OCI-LY7 (cell line): ENCODE data around the gene CHD9. TPM values are rescaled to one million over a fixed set of nuclear protein-coding genes. Genes with fewer than 3 reads are reported as not detected.

Experiments
- BruUV-seq: library from RNA; stranded (reverse); fragments of 400-500 nt; replicated peaks from 2 replicates; lab custom pipeline; 2021; lab: Mats Ljungman, UMichigan
- CTCF ChIA-PET: fragments of 300-600 bp; sonication (Branson Sonifier 250); formaldehyde crosslinking; loops from one replicate; lab custom pipeline; 2022; ENCODE audit warnings: antibody characterized with exemption; ENCODE audit not compliant: unreplicated experiment; lab: Charles Lee
- POLR2A ChIA-PET: fragments of 300-600 bp; sonication (Branson Sonifier 250); formaldehyde crosslinking; loops from one replicate; lab custom pipeline; 2022; ENCODE audit warnings: antibody characterized with exemption; lab: Charles Lee
- DNase-seq: peaks from one replicate; pipeline ENCODE4 v3.0.0-alpha.2; 2015; ENCODE audit warnings: low spot score
- H2AFZ ChIP-seq: fragments of 200-600 bp; sonication (generic), shearing (Covaris generic); 2 replicates; pipeline ENCODE4 v1.6.1; 2014; ENCODE audit warnings: mild to moderate bottlenecking, antibody characterized with exemption, low read length, moderate library complexity
- H3K27ac ChIP-seq: fragments of 200-600 bp; sonication (generic); 2 replicates; pipeline ENCODE4 v1.5.1; 2014; ENCODE audit warnings: mixed run types, low read depth, mild to moderate bottlenecking, moderate library complexity, low read length, inconsistent platforms; ENCODE audit not compliant: poor library complexity, severe bottlenecking
- H3K36me3 ChIP-seq: fragments of 200-600 bp; sonication (generic); 2 replicates; pipeline ENCODE4 v1.6.1; 2014; ENCODE audit warnings: mild to moderate bottlenecking, antibody characterized with exemption, low read length, moderate library complexity, mixed read lengths; ENCODE audit not compliant: insufficient read depth
- H3K4me1 ChIP-seq: fragments of 200-600 bp; sonication (generic); 2 replicates; pipeline ENCODE4 v1.5.1; 2014; ENCODE audit warnings: mild to moderate bottlenecking, low read length; ENCODE audit not compliant: insufficient read depth, poor library complexity, severe bottlenecking
- H3K4me2 ChIP-seq: fragments of 200-600 bp; sonication (generic); 2 replicates; pipeline ENCODE4 v1.6.1; 2014; ENCODE audit warnings: mild to moderate bottlenecking, low read length
- H3K4me3 ChIP-seq: fragments of 200-600 bp; sonication (generic); 2 replicates; pipeline ENCODE4 v1.5.1; 2014; ENCODE audit warnings: mild to moderate bottlenecking, low read depth, low read length; ENCODE audit not compliant: poor library complexity, severe bottlenecking
- H3K79me2 ChIP-seq: fragments of 200-600 bp; sonication (generic); 2 replicates; pipeline ENCODE4 v1.6.1; 2016; ENCODE audit warnings: low read depth, mild to moderate bottlenecking, low read length, moderate library complexity, mixed read lengths; ENCODE audit not compliant: insufficient read depth
- H3K9me2 ChIP-seq: fragments of 200-600 bp; sonication (generic); 2 replicates; pipeline ENCODE4 v1.6.1; 2016; ENCODE audit warnings: mild to moderate bottlenecking, low read length, mixed read lengths; ENCODE audit not compliant: insufficient read depth
- H3K9me3 ChIP-seq: fragments of 200-600 bp; sonication (generic); 2 replicates; pipeline ENCODE4 v1.6.1; 2014; ENCODE audit warnings: mild to moderate bottlenecking, mixed run types, low read length, mixed read lengths
- H4K20me1 ChIP-seq: fragments of 200-600 bp; sonication (generic); 2 replicates; pipeline ENCODE4 v1.6.1; 2014; ENCODE audit warnings: mild to moderate bottlenecking, antibody characterized with exemption, low read length, moderate library complexity, mixed read lengths; ENCODE audit not compliant: insufficient read depth
- EZH2phosphoT487 ChIP-seq: fragments of 200-600 bp; sonication (generic); IDR thresholded peaks from 2 replicates; pipeline ENCODE4 v1.6.1; 2018; ENCODE audit warnings: low read depth, borderline replicate concordance, mild to moderate bottlenecking, mixed run types, antibody characterized with exemption, low read length, moderate library complexity, mixed read lengths
- intact Hi-C: fragments of 100-400 bp; cut with micrococcal nuclease; formaldehyde crosslinking; loops from one replicate; pipeline ENCODE4 v1.10.0; 2022; ENCODE audit not compliant: unreplicated experiment
- total RNA-seq, 2 experiments: library from RNA; depleted of rRNA in 1 of 2; stranded (reverse); fragments of >200 nt in 1 of 2; shearing (Covaris generic) in 1 of 2; gene quantifications; 2 replicates each; pipeline ENCODE4 v1.2.3, GENCODE V29; 2014 to 2022
- TF ChIP-seq, protein P1 (sequence below): fragments of 200-600 bp; sonication (generic); conservative IDR thresholded peaks from 2 replicates; pipeline ENCODE4 v1.5.1; 2014; ENCODE audit warnings: mild to moderate bottlenecking, antibody characterized with exemption, low read length, moderate library complexity, mixed read lengths

The CHD9 gene
- total RNA-seq, 2 experiments from 2014 or later, result 52.6 to 85.9 TPM

DNA sequence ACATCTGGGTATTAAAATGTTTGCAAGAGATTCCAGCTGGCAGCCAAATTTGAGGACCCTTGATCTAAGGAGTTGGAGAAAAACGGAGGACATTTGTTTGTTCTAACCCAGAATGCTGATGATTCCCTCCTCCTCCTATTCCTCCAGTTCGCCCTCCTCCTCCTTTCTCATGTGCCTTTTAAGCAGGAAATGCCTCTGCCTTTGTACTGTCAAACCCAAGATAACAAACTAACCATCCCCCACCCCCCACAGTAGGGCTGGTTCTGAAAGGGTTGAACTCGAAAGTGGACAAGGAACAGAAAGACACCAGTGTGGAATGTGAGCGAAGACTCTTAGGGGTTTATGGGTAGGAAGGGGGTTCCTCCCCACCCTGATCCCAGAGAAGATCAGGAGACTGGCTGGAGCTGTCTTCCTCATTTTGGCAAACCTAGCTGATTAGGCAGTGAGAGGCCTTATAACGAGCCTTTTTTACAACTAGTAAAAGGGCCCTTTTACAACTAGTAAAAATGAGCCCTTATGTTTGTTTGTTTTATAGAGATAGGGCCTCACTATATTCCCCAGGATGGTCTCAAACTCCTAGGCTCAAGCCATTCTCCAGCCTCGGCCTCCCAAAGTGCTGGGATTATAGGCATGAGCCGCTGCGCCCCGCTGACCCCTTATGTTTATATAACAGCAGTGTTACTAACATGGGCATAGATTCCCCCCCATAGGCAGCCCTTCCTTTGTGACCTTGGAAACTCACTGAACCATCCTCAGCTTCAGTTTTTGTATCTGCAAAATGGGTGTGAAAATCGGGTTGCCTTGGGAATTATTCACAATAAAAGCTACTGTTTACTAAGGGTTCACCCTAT, 975 bp downstream of the CHD9 start:
- Histone ChIP-seq H3K27ac (peak overlapping the region; percentile 92), H3K79me2 (peaks cover 56% of the 10 kb centered on the region), H4K20me1 (no peaks in the 10 kb centered on the region), H3K4me3 (peak overlapping the region; percentile 77), H3K4me2 (peak overlapping the region; percentile 89), H3K9me2 (no peaks in the 10 kb centered on the region), H3K36me3 (no peaks in the 10 kb centered on the region), H2AFZ (peak overlapping the region; percentile 88; the same call in 1 of the 2 replicates), H3K4me1 (peaks cover 55% of the 10 kb centered on the region), H3K9me3 (no peaks in the 10 kb centered on the region)
- TF ChIP-seq, protein P1, sequence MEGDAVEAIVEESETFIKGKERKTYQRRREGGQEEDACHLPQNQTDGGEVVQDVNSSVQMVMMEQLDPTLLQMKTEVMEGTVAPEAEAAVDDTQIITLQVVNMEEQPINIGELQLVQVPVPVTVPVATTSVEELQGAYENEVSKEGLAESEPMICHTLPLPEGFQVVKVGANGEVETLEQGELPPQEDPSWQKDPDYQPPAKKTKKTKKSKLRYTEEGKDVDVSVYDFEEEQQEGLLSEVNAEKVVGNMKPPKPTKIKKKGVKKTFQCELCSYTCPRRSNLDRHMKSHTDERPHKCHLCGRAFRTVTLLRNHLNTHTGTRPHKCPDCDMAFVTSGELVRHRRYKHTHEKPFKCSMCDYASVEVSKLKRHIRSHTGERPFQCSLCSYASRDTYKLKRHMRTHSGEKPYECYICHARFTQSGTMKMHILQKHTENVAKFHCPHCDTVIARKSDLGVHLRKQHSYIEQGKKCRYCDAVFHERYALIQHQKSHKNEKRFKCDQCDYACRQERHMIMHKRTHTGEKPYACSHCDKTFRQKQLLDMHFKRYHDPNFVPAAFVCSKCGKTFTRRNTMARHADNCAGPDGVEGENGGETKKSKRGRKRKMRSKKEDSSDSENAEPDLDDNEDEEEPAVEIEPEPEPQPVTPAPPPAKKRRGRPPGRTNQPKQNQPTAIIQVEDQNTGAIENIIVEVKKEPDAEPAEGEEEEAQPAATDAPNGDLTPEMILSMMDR, result no peak
- no peak for TF ChIP-seq EZH2phosphoT487
- CTCF ChIA-PET, result interaction anchor here (0.6 to 1.3 kb wide), 5 partner anchors 10 to 152 kb away, joined by 3 to 4 read pairs (median 3); no protein-coding TSS in a partner anchor
- POLR2A ChIA-PET, result interaction anchor here (0.5 to 6.0 kb wide), 18 partner anchors 9 to 1888 kb away, joined by 3 to 77 read pairs (median 4); partner anchors contain the start of gene AKTIP
- DNase-seq, result peak; percentile 64
- TSS peak; percentile 54 for BruUV-seq
- intact Hi-C loops, result loop anchor here (1.0 to 5.0 kb wide), 5 partner anchors 75 to 447 kb away; partner anchors contain the start of gene AKTIP

DNA sequence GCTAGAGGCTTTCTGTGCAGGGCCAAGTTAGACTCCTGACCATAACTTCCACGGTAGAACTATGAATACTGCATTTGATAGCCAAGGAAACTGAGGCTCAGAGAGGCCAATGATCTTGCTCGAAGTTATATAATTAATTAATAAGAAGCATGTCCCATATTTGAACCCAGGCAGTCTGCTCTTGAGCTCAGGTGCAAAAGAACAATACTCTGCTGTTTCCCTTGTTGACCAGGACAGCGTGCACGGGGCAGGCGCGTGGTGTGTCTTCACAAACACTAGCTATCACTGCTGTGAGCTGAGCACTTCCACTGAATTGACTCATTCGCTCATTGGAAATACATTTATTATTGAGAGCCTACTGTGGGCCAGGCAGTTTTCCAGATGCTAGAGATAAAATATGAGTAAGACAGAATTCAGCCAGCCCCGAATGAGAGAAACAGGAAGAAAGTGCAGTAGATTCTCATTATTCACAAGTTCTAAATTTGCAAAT, 1.6 kb downstream of the CHD9 start:
- no TSS peak for BruUV-seq
- H3K9me3 ChIP-seq, result no peaks in the 10 kb centered on the region
- POLR2A ChIA-PET, result interaction anchor here (0.7 to 6.0 kb wide), 16 partner anchors 8 to 1888 kb away, joined by 3 to 77 read pairs (median 4); partner anchors contain the start of gene AKTIP
- H3K79me2 ChIP-seq, result peaks cover 61% of the 10 kb centered on the region
- CTCF ChIA-PET, result interaction anchor here (1.0 to 1.3 kb wide), 3 partner anchors 10 to 74 kb away, joined by 3 to 4 read pairs (median 3); no protein-coding TSS in a partner anchor
- no peaks in the 10 kb centered on the region for H4K20me1 ChIP-seq
- no peaks in the 10 kb centered on the region for H3K36me3 ChIP-seq
- DNase-seq, result peak; percentile 52
- TF ChIP-seq, protein P1, result no peak
- no peak for TF ChIP-seq EZH2phosphoT487
- H3K4me1 ChIP-seq, result peaks cover 61% of the 10 kb centered on the region
- peak overlapping the region; percentile 89 for H3K4me2 ChIP-seq
- peak overlapping the region; percentile 92 for H3K27ac ChIP-seq
- peak overlapping the region; percentile 77 for H3K4me3 ChIP-seq
- intact Hi-C loops, result loop anchor here (5.0 kb wide), 1 partner anchor 446 kb away; the partner anchor contains the start of gene AKTIP
- no peaks in the 10 kb centered on the region for H3K9me2 ChIP-seq
- peak overlapping the region; percentile 88 for H2AFZ ChIP-seq
